GM12864 (cell line): ENCODE measurements around the gene TCF21.

Experiments
- DNase-seq: peaks from one replicate; pipeline ENCODE4 v3.0.0-alpha.2; 2011; ENCODE audit warnings: low read depth
- H3K4me3 ChIP-seq: 2 replicates; pipeline ENCODE4 v1.5.1; 2011; ENCODE audit warnings: mild to moderate bottlenecking, low read depth, low read length, control low read depth
- TF ChIP-seq, protein P1 (sequence below): IDR thresholded peaks from 2 replicates; pipeline ENCODE4 v1.5.1; 2011; ENCODE audit warnings: low read depth, mild to moderate bottlenecking, moderate library complexity, low read length, control low read depth, inconsistent platforms; ENCODE audit errors: missing control alignments

Gene TCF21

DNA sequence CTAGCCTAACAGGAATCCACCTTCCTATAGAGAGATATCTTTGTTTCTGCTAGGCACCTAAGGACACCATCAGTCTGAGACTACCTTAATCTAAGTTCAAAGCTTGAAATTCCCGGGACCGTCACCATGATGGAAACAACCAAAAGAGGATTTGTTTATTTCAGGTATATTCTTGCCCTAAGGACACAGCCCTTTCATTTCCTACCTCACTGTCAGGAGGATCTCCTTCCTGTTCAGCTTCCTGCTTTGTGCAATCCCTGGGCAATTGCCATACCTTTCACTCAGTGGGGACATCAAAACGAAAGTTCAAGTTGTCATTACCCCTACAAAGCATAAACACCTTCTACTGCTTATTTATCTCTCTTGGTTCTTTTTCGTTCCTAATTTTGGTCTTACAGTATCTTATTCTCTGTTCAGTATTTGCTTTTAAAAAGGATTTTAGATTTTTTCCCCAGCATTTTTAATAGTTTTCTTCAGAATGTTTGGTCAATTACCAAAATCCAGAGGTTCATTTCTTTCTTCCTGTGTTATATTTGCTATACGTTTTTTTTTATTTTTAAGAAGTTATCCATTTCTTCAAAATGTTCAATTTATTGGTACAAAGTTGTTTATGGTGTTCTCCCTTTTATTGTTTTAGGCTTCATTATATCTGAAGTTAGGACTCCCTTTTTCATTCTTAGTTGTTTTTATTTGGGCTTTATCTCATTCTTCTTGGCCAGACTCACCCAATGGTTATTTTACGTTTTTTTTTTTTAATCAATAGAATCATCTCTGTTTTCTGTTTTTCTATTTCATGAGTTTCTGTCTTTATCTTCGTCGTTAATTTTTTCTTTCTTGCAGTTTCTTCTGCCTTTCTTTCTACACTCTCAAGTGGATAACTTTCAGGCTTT is 51.1 kb downstream of the TCF21 start:
- TF ChIP-seq, protein P1, sequence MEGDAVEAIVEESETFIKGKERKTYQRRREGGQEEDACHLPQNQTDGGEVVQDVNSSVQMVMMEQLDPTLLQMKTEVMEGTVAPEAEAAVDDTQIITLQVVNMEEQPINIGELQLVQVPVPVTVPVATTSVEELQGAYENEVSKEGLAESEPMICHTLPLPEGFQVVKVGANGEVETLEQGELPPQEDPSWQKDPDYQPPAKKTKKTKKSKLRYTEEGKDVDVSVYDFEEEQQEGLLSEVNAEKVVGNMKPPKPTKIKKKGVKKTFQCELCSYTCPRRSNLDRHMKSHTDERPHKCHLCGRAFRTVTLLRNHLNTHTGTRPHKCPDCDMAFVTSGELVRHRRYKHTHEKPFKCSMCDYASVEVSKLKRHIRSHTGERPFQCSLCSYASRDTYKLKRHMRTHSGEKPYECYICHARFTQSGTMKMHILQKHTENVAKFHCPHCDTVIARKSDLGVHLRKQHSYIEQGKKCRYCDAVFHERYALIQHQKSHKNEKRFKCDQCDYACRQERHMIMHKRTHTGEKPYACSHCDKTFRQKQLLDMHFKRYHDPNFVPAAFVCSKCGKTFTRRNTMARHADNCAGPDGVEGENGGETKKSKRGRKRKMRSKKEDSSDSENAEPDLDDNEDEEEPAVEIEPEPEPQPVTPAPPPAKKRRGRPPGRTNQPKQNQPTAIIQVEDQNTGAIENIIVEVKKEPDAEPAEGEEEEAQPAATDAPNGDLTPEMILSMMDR = no peak
- DNase-seq = no peak
- H3K4me3 ChIP-seq = no peak overlapping the region
